H1 (cell line): ENCODE results near the gene THBS3. TPM values are rescaled to one million over a fixed set of nuclear protein-coding genes. Genes with fewer than 3 reads are reported as not detected.

Experiments used
- E2F6 ChIP-seq: IDR thresholded peaks from 2 replicates; pipeline ENCODE4 v1.6.1; 2012; ENCODE audit warnings: inconsistent platforms
- polyA plus RNA-seq, 7 experiments: library from polyadenylated mRNA; depleted of rRNA in 3 of 7; stranded (reverse) in 5 of 7; unstranded in 2 of 7; fragments of >200 nt in 5 of 7; fragments of 200-250 nt in 2 of 7; gene quantifications; 1 replicate in 5 of 7; 2 replicates in 1 of 7; 4 replicates in 1 of 7; pipeline versions ENCODE4 v1.2.1 to v1.2.3, GENCODE V29; 2011 to 2013; ENCODE audit warnings: missing spikeins in 2 of 7, mixed read lengths in 2 of 7
- total RNA-seq: library from RNA; stranded (reverse); fragmentation: NEBNext Ultra II Directional; extraction: Animal tissue kit (Norgen Biotek cat#: 25700); gene quantifications from 2 replicates; pipeline ENCODE4 v1.2.1, GENCODE V29; 2021

THBS3 gene
- total and polyA plus RNA-seq, 2 of the 8 experiments (the other 6 are each of a cell fraction or from before 2014, with no cell fraction given): 3.0 to 3.5 TPM

DNA sequence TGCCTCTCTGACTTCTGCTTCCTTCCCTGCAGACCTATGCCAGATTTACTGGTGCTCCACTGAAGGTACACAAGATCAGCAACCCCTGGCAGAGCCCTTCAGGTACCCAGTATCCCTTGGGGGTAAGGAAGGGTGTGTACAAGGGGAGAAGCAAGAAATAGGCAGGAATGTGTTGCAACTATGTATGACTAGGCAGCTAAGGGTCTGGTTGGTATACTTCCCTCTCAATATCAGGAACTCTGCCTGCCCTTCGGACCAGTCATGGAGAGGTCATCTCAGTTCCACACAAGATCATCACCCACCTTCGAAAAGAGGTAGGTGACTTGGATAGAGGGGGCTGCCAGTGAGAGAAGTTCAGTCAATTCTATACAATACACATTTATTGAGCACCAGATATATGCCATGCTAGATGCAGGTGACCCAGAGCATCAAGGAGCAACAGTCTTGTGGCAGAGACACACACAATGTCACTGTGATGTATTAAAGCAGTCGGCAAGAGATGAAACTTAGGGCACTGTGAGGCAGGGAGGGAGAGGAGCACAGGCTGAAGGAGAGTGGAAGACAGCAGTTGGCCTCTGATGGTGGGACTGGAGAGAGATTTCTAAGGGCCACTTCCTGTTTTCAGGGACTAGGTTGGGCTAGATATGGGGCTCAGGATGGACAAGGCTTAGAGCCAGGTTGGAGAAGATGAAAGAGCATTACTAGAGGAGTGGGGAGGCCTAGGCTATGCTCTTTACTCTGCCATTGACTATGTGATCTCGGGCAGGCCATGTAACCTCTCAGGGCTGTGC, 2.8 kb upstream of the THBS3 start (continued):
- no peak for TF ChIP-seq E2F6
